Measurements from ENCODE around the gene TMEM158. TPM values are rescaled to one million over a fixed set of nuclear protein-coding genes. Genes with fewer than 3 reads are reported as not detected.

The TMEM158 gene
- total RNA-seq, 1 donor = 9.0 TPM

DNA sequence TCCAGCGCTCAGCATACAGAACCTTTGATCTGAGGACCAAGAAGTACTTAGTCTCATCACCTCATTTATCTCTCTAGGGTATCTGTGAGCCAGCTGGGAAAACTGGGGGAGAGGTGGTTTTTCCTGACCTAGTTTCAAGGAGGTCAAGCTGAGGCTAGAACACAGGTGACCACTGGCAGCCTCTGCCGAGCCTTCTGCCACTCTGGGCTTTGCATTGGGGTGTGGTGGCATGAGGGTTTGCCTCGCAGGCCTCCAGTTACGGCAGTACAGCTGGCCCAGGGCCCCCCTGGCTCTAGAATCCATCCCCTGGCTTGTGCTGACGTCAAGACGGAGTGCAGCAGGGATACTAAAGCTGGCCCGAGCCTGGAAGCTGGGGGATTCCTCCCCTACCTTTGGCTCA is 45.2 kb downstream of the TMEM158 start:
- TF ChIP-seq, protein P1, sequence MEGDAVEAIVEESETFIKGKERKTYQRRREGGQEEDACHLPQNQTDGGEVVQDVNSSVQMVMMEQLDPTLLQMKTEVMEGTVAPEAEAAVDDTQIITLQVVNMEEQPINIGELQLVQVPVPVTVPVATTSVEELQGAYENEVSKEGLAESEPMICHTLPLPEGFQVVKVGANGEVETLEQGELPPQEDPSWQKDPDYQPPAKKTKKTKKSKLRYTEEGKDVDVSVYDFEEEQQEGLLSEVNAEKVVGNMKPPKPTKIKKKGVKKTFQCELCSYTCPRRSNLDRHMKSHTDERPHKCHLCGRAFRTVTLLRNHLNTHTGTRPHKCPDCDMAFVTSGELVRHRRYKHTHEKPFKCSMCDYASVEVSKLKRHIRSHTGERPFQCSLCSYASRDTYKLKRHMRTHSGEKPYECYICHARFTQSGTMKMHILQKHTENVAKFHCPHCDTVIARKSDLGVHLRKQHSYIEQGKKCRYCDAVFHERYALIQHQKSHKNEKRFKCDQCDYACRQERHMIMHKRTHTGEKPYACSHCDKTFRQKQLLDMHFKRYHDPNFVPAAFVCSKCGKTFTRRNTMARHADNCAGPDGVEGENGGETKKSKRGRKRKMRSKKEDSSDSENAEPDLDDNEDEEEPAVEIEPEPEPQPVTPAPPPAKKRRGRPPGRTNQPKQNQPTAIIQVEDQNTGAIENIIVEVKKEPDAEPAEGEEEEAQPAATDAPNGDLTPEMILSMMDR (IDR thresholded peaks at IDR 0.05; ENCODE audit: extremely low read depth, low read depth, low read length) = no peak
- H2AFZ ChIP-seq (ENCODE audit: low read length) = no peak overlapping the region
- H3K4me1 ChIP-seq (ENCODE audit: insufficient read depth, low read length) = peaks cover 38% of the 10 kb centered on the region

DNA sequence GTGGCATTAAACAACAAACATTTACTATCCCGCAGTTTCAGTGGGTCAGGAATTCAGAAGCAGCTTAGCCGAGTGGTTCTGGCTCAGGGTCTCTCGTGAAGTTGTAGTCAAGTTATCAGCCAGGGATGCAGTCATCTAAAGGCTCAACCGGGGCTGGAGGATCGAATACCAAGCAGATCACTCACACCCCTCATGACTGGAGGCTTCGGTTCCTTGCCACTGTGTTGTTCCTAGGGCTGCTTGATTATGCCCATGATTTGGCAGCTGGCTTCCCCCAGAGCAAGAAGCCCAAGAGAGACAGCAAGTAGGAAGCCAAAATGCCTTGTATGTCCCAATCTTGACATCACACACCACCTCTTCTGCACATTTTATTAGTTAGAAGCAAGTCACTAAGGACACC is 46.0 kb downstream of the TMEM158 start:
- Histone ChIP-seq H4K20me1 (ENCODE audit: insufficient read depth, low read length) (no peaks in the 10 kb centered on the region), H3K27ac (ENCODE audit: low read depth, low read length) (peak overlapping the region; percentile 47), H3K36me3 (ENCODE audit: insufficient read depth, low read length) (no peaks in the 10 kb centered on the region), H3K4me1 (ENCODE audit: insufficient read depth, low read length) (peaks cover 38% of the 10 kb centered on the region), H3K4me3 (ENCODE audit: insufficient read depth, low read length) (no peak overlapping the region), H3K79me2 (ENCODE audit: insufficient read depth, low read length) (no peaks in the 10 kb centered on the region), H3K27me3 (ENCODE audit: insufficient read depth, low read length) (no peaks in the 10 kb centered on the region), H3K4me2 (ENCODE audit: insufficient read depth, low read length) (peak overlapping the region; percentile 21), H2AFZ (ENCODE audit: low read length) (no peak overlapping the region), H3K9me3 (ENCODE audit: low read depth, low read length) (no peaks in the 10 kb centered on the region)
- DNase-seq (ENCODE audit: insufficient read length, low spot score, missing footprints) = peak; percentile 96
- TF ChIP-seq, protein P1 (IDR thresholded peaks at IDR 0.05; ENCODE audit: extremely low read depth, low read depth, low read length) = no peak

More for the DNA sequence above, 45.2 kb downstream of the TMEM158 start:
- no peaks in the 10 kb centered on the region for H3K79me2 ChIP-seq (ENCODE audit: insufficient read depth, low read length)
- H3K9me3 ChIP-seq (ENCODE audit: low read depth, low read length) = no peaks in the 10 kb centered on the region
- H3K36me3 ChIP-seq (ENCODE audit: insufficient read depth, low read length) = no peaks in the 10 kb centered on the region
- DNase-seq (ENCODE audit: insufficient read length, low spot score, missing footprints) = no peak
- H3K27me3 ChIP-seq (ENCODE audit: insufficient read depth, low read length) = no peaks in the 10 kb centered on the region
- peak overlapping the region; percentile 47 for H3K27ac ChIP-seq (ENCODE audit: low read depth, low read length)
- H4K20me1 ChIP-seq (ENCODE audit: insufficient read depth, low read length) = no peaks in the 10 kb centered on the region
- H3K4me2 ChIP-seq (ENCODE audit: insufficient read depth, low read length) = no peak overlapping the region
- no peak overlapping the region for H3K4me3 ChIP-seq (ENCODE audit: insufficient read depth, low read length)

DNA sequence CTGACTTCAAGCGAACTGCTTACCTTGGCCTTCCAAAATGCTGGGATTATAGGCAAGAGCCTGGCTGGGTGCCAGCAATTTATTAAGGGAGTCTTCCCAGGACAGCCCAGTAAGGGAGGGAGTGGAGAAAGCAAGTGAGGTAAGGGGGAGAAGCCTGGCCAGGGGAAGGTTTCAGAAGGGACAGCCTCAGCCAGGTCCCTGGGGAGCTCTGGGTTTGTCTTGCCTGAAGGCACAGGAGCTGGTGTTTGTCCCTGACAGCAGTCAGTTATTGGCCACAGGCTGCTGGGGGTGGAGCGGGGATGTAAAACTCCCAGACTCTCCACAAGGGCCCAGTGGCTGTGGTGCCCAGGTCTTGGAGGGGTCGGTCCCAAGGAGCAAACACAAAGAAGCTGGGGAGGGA is 46.9 kb downstream of the TMEM158 start:
- TF ChIP-seq, protein P1 (IDR thresholded peaks at IDR 0.05; ENCODE audit: extremely low read depth, low read depth, low read length) = no peak
- no peak for DNase-seq (ENCODE audit: insufficient read length, low spot score, missing footprints)
- no peaks in the 10 kb centered on the region for H3K27me3 ChIP-seq (ENCODE audit: insufficient read depth, low read length)
- H3K4me1 ChIP-seq (ENCODE audit: insufficient read depth, low read length) = peaks cover 38% of the 10 kb centered on the region
- no peaks in the 10 kb centered on the region for H3K79me2 ChIP-seq (ENCODE audit: insufficient read depth, low read length)
- no peak overlapping the region for H3K4me3 ChIP-seq (ENCODE audit: insufficient read depth, low read length)
- H3K36me3 ChIP-seq (ENCODE audit: insufficient read depth, low read length) = no peaks in the 10 kb centered on the region
- no peaks in the 10 kb centered on the region for H4K20me1 ChIP-seq (ENCODE audit: insufficient read depth, low read length)
- H3K27ac ChIP-seq (ENCODE audit: low read depth, low read length) = no peak overlapping the region
- no peak overlapping the region for H3K4me2 ChIP-seq (ENCODE audit: insufficient read depth, low read length)
- H2AFZ ChIP-seq (ENCODE audit: low read length) = no peak overlapping the region
- no peaks in the 10 kb centered on the region for H3K9me3 ChIP-seq (ENCODE audit: low read depth, low read length)

DNA sequence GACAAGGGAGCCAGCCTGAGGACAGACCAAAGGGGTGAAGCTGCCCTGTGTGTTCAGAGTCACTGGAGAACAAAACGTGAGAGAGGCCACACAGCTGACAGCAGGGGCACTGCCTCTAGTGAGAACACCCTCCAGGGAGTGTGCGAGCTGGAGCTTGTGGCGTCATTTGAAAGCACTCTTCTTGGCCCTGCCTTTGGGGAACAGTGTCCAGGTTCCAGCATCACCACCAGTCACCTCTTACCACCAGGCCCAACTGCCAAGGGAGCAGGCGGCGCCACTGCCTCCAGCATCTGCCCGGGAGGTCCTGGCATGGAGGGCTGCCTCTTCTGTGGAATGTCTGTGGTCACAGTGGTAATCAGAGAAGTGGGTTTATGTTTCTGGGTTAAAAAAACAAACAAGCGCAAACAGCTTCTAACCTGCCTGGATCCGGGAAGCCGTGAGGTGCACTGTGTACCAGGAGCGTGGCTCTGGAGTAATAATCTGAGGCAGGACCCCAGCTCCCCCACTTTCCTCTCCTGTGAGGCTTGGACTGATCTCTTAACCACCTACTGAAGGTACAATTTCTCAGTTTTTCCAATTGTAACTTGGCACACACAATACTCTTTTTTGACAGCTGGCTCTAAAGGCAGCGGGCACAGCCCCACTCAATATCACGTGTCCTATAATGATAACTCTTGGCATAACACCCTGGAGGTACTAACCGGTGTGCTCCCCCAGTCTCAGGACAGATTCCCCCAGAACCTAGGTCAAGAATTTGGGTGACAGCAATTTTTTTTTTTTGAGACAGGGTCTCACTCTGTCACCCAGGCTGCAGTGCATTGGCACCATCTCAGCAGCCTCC is 47.7 kb downstream of the TMEM158 start:
- H3K36me3 ChIP-seq (ENCODE audit: insufficient read depth, low read length) = no peaks in the 10 kb centered on the region
- no peaks in the 10 kb centered on the region for H3K27me3 ChIP-seq (ENCODE audit: insufficient read depth, low read length)
- H2AFZ ChIP-seq (ENCODE audit: low read length) = peak overlapping the region; percentile 71
- peak overlapping the region; percentile 3 for H3K4me2 ChIP-seq (ENCODE audit: insufficient read depth, low read length)
- H3K4me1 ChIP-seq (ENCODE audit: insufficient read depth, low read length) = peaks cover 32% of the 10 kb centered on the region
- H3K27ac ChIP-seq (ENCODE audit: low read depth, low read length) = no peak overlapping the region
- no peaks in the 10 kb centered on the region for H4K20me1 ChIP-seq (ENCODE audit: insufficient read depth, low read length)
- no peaks in the 10 kb centered on the region for H3K79me2 ChIP-seq (ENCODE audit: insufficient read depth, low read length)
- no peak overlapping the region for H3K4me3 ChIP-seq (ENCODE audit: insufficient read depth, low read length)
- TF ChIP-seq, protein P1 (IDR thresholded peaks at IDR 0.05; ENCODE audit: extremely low read depth, low read depth, low read length) = no peak
- no peaks in the 10 kb centered on the region for H3K9me3 ChIP-seq (ENCODE audit: low read depth, low read length)
- no peak for DNase-seq (ENCODE audit: insufficient read length, low spot score, missing footprints)

All from osteoblast (primary cell).